HepG2 (cell line): ENCODE measurements around the gene TRANK1. TPM values are rescaled to one million over a fixed set of nuclear protein-coding genes. Genes with fewer than 3 reads are reported as not detected.
A peak's percentile ranks its signal among the peaks of the same experiment; 100 is the strongest.

ENCODE experiments used
- ATAC-seq: fragments of 200-7000 bp; cut with Tn5 transposase; 3 replicates; pipeline ENCODE4 v1.9.1; 2020; ENCODE audit warnings: mild to moderate bottlenecking, moderate library complexity
- BruUV-seq: library from RNA; stranded (reverse); fragments of 400-500 nt; replicated peaks from 2 replicates; lab custom pipeline; 2021; lab: Mats Ljungman, UMichigan
- CTCF ChIA-PET: fragments of 300-600 bp; formaldehyde crosslinking; extraction: SDS; loops from one replicate; lab custom pipeline; 2021; ENCODE audit warnings: low total read pairs, inconsistent platforms, low intra/inter-chr PET ratio; lab: Yijun Ruan, JAX
- POLR2A ChIA-PET: fragments of 350-600 bp; sonication (Branson Sonifier 250); formaldehyde crosslinking; loops from one replicate; lab custom pipeline; 2020; ENCODE audit warnings: antibody characterized with exemption, inconsistent platforms; lab: Yijun Ruan, JAX
- DNase-seq: peaks from one replicate; pipeline ENCODE4 v3.0.0-alpha.2; 2015; ENCODE audit warnings: low spot score
- FAIRE-seq: peaks from 3 replicates; lab custom pipeline; 2011; peaks lifted over from hg19 to GRCh38; lab: Jason Lieb, UNC
- H2AFZ ChIP-seq: one replicate; pipeline ENCODE4 v1.6.1; 2011; ENCODE audit warnings: low read length, inconsistent platforms
- H3K27ac ChIP-seq: fragments of 300-600 bp; 3 replicates; pipeline ENCODE4 v1.8.0; 2011; ENCODE audit warnings: mixed run types, mild to moderate bottlenecking, mixed read lengths, low read length, inconsistent platforms; ENCODE audit not compliant: insufficient read depth; ENCODE audit errors: extremely low read length
- H3K27me3 ChIP-seq, 2 experiments: fragments of 200-600 bp in 1 of 2; 2 replicates in 1 of 2; 3 replicates in 1 of 2; pipeline versions ENCODE4 v1.6.0 to v1.8.0; 2011; ENCODE audit warnings: low read length in 2 of 2, mild to moderate bottlenecking in 2 of 2, moderate library complexity in 2 of 2, inconsistent platforms in 1 of 2; ENCODE audit not compliant: insufficient read depth in 2 of 2, control insufficient read depth in 1 of 2
- H3K36me3 ChIP-seq, 2 experiments: fragments of 200-600 bp in 1 of 2; replicated peaks in 1 of 2; 2 replicates in 1 of 2; 3 replicates in 1 of 2; pipeline versions ENCODE4 v1.5.1 to v1.8.0; 2011; ENCODE audit warnings: low read length in 2 of 2, inconsistent platforms in 1 of 2; ENCODE audit not compliant: insufficient read depth in 2 of 2, control insufficient read depth in 1 of 2
- H3K4me1 ChIP-seq: 2 replicates; pipeline ENCODE4 v1.5.1; 2012; ENCODE audit warnings: low read length, inconsistent platforms; ENCODE audit not compliant: insufficient read depth
- H3K4me2 ChIP-seq: 2 replicates; pipeline ENCODE4 v1.6.0; 2011; ENCODE audit warnings: low read depth, low read length, inconsistent platforms
- H3K4me3 ChIP-seq, 3 experiments: fragments of 200-600 bp in 1 of 3; sonication (generic), shearing (Covaris generic) in 1 of 3; replicated peaks in 1 of 3; 2 replicates each; pipeline ENCODE4 v1.5.1; 2011 to 2016; ENCODE audit warnings: low read length in 3 of 3, inconsistent platforms in 2 of 3, low read depth in 2 of 3, mild to moderate bottlenecking in 2 of 3, control low read depth in 1 of 3, mixed read lengths in 1 of 3; ENCODE audit not compliant: insufficient read depth in 1 of 3
- H3K79me2 ChIP-seq: one replicate; pipeline ENCODE4 v1.6.1; 2011; ENCODE audit warnings: low read length, inconsistent platforms; ENCODE audit not compliant: insufficient read depth
- H3K9ac ChIP-seq: 2 replicates; pipeline ENCODE4 v1.6.0; 2011; ENCODE audit warnings: mild to moderate bottlenecking, low read depth, low read length, inconsistent platforms; ENCODE audit not compliant: insufficient read depth
- H3K9me3 ChIP-seq: 2 replicates; pipeline ENCODE4 v1.5.1; 2012; ENCODE audit warnings: mild to moderate bottlenecking, low read length
- H4K20me1 ChIP-seq: 2 replicates; pipeline ENCODE4 v1.6.0; 2011; ENCODE audit warnings: inconsistent platforms, mild to moderate bottlenecking, low read length, moderate library complexity; ENCODE audit not compliant: insufficient read depth
- CBX5 ChIP-seq: sonication (generic); formaldehyde crosslinking; IDR thresholded peaks from 2 replicates; pipeline ENCODE4 v1.4.0; 2020; ENCODE audit warnings: missing genetic modification reagents, borderline replicate concordance
- NFE2L2 ChIP-seq: fragments of 150-350 bp; IDR thresholded peaks from 2 replicates; pipeline ENCODE4 v1.6.1; 2014; ENCODE audit warnings: low read length
- PAWR ChIP-seq: sonication (generic); formaldehyde crosslinking; IDR thresholded peaks from 2 replicates; pipeline ENCODE4 v1.4.0; 2020; ENCODE audit warnings: missing genetic modification reagents, mild to moderate bottlenecking, borderline replicate concordance
- SUZ12 ChIP-seq: fragments of 150-350 bp; IDR thresholded peaks from 2 replicates; pipeline ENCODE4 v1.6.1; 2014; ENCODE audit warnings: low read depth, low read length
- WGBS: methylation state at CpG from one replicate; pipeline ENCODE4 v1.1.6; 2017; ENCODE audit warnings: low lambda C conversion rate; 5-methylcytosine and 5-hydroxymethylcytosine counted together
- in situ Hi-C: cut with HindIII; loops from 2 replicates; pipeline ENCODE4 v1.10.0; 2017; ENCODE audit warnings: low pct_unique_long_range_greater_than_20kb; ENCODE audit not compliant: extremely low pct_ligation_motif_present
- intact Hi-C: fragments of 100-400 bp; cut with micrococcal nuclease; formaldehyde crosslinking; loops from one replicate; pipeline ENCODE4 v1.10.0; 2022; ENCODE audit not compliant: unreplicated experiment
- polyA plus RNA-seq, 8 experiments: library from polyadenylated mRNA; depleted of rRNA in 3 of 8; stranded (reverse) in 7 of 8; unstranded in 1 of 8; fragments of >200 nt; fragmentation: Illumina TruSeq in 4 of 8; extraction: Trizol in 4 of 8; gene quantifications; 2 replicates each; pipeline versions ENCODE4 v1.2.1 to v1.2.3, GENCODE V29; 2011 to 2016; ENCODE audit warnings: low read depth in 4 of 8, missing spikeins in 1 of 8, mixed read lengths in 1 of 8; ENCODE audit not compliant: insufficient read depth in 1 of 8
- total RNA-seq, 5 experiments: library from RNA; depleted of rRNA; stranded (reverse); fragments of >200 nt; fragmentation: Illumina TruSeq; extraction: Trizol; gene quantifications; 2 replicates each; pipeline ENCODE4 v1.2.3, GENCODE V29; 2016; ENCODE audit warnings: low read depth in 1 of 5
- TF ChIP-seq, protein P1 (sequence below): sonication (generic); formaldehyde crosslinking; IDR thresholded peaks from 2 replicates; pipeline ENCODE4 v1.5.0; 2020; ENCODE audit warnings: missing genetic modification reagents
- TF ChIP-seq, protein P2 (sequence below), 2 experiments: fragments of 450-650 bp in 1 of 2; sonication (generic) in 1 of 2; formaldehyde crosslinking in 1 of 2; IDR thresholded peaks; 2 replicates each; pipeline versions ENCODE4 v1.6.1 to v1.8.0; 2016 to 2022; ENCODE audit warnings: antibody characterized with exemption in 1 of 2, mild to moderate bottlenecking in 1 of 2, missing genetic modification reagents in 1 of 2
- TF ChIP-seq, protein P3 (sequence below): sonication (generic); formaldehyde crosslinking; IDR thresholded peaks from 2 replicates; pipeline ENCODE4 v1.5.1; 2020; ENCODE audit warnings: mild to moderate bottlenecking, missing genetic modification reagents, borderline replicate concordance

The TRANK1 gene
- total and polyA plus RNA-seq, 2 of the 13 experiments (the other 11 are each of a cell fraction or from before 2014, with no cell fraction given), result 0.13 to 0.32 TPM

- H3K4me2 ChIP-seq, result peak within 1 kb of the TSS; percentile 88
- intact Hi-C loops (no loop called here), in situ Hi-C loops (no loop called here)
- POLR2A ChIA-PET, result interaction anchor here (0.7 to 2.2 kb wide), 25 partner anchors 10 to 1172 kb away, joined by 3 to 11 read pairs (median 4); partner anchors contain the start of gene OXSR1
- peaks cover 59% of the 10 kb centered on the region for H3K79me2 ChIP-seq
- H3K9ac ChIP-seq, result peak within 1 kb of the TSS; percentile 97
- DNase-seq (no peak), ATAC-seq (peak; percentile 97), FAIRE-seq (no peak)
- peak within 1 kb of the TSS; percentile 77 to 89 (median 82) for H3K4me3 ChIP-seq
- H3K4me1 ChIP-seq, result peaks cover 43% of the 10 kb centered on the region
- peaks cover 20% of the 10 kb centered on the region for H4K20me1 ChIP-seq
- CTCF ChIA-PET, result no interaction called here
- peak within 1 kb of the TSS; percentile 96 for H3K27ac ChIP-seq
- WGBS, result 0% methylated on average over 21 of the region's 48 CpGs
- H3K9me3 ChIP-seq, result no peaks in the 10 kb centered on the region
- H2AFZ ChIP-seq, result peak within 1 kb of the TSS; percentile 72
- H3K27me3 ChIP-seq, result no peaks in the 10 kb centered on the region; a peak in 1 of 5 replicates
- no TSS peak for BruUV-seq
- peaks cover 2 to 9% of the 10 kb centered on the region in 2 experiments; a peak in 2 of 5 replicates for H3K36me3 ChIP-seq
- TF ChIP-seq CBX5 (CRISPR knock-in tag), result no peak
- TF ChIP-seq PAWR (CRISPR knock-in tag), result no peak
- TF ChIP-seq, protein P1, sequence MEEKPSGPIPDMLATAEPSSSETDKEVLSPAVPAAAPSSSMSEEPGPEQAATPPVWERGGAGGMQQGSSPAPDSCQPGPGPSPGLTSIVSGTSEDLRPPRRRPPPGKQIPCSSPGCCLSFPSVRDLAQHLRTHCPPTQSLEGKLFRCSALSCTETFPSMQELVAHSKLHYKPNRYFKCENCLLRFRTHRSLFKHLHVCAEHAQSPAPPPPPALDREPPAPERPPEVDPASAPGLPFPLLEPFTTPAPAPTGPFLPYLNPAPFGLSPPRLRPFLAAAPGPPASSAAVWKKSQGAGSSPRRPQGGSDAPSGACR (CRISPR knock-in tag), result 0 out of 2 replicates have a peak, but pooled peaks have one; percentile 41
- no peak for TF ChIP-seq NFE2L2
- TF ChIP-seq, protein P2, sequence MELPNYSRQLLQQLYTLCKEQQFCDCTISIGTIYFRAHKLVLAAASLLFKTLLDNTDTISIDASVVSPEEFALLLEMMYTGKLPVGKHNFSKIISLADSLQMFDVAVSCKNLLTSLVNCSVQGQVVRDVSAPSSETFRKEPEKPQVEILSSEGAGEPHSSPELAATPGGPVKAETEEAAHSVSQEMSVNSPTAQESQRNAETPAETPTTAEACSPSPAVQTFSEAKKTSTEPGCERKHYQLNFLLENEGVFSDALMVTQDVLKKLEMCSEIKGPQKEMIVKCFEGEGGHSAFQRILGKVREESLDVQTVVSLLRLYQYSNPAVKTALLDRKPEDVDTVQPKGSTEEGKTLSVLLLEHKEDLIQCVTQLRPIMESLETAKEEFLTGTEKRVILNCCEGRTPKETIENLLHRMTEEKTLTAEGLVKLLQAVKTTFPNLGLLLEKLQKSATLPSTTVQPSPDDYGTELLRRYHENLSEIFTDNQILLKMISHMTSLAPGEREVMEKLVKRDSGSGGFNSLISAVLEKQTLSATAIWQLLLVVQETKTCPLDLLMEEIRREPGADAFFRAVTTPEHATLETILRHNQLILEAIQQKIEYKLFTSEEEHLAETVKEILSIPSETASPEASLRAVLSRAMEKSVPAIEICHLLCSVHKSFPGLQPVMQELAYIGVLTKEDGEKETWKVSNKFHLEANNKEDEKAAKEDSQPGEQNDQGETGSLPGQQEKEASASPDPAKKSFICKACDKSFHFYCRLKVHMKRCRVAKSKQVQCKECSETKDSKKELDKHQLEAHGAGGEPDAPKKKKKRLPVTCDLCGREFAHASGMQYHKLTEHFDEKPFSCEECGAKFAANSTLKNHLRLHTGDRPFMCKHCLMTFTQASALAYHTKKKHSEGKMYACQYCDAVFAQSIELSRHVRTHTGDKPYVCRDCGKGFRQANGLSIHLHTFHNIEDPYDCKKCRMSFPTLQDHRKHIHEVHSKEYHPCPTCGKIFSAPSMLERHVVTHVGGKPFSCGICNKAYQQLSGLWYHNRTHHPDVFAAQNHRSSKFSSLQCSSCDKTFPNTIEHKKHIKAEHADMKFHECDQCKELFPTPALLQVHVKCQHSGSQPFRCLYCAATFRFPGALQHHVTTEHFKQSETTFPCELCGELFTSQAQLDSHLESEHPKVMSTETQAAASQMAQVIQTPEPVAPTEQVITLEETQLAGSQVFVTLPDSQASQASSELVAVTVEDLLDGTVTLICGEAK (IDR thresholded peaks at IDR 0.05), result no peak
- TF ChIP-seq, protein P2 (CRISPR knock-in tag; IDR thresholded peaks at IDR 0.05), result no peak; the same call in 1 of the 2 replicates
- TF ChIP-seq, protein P3, sequence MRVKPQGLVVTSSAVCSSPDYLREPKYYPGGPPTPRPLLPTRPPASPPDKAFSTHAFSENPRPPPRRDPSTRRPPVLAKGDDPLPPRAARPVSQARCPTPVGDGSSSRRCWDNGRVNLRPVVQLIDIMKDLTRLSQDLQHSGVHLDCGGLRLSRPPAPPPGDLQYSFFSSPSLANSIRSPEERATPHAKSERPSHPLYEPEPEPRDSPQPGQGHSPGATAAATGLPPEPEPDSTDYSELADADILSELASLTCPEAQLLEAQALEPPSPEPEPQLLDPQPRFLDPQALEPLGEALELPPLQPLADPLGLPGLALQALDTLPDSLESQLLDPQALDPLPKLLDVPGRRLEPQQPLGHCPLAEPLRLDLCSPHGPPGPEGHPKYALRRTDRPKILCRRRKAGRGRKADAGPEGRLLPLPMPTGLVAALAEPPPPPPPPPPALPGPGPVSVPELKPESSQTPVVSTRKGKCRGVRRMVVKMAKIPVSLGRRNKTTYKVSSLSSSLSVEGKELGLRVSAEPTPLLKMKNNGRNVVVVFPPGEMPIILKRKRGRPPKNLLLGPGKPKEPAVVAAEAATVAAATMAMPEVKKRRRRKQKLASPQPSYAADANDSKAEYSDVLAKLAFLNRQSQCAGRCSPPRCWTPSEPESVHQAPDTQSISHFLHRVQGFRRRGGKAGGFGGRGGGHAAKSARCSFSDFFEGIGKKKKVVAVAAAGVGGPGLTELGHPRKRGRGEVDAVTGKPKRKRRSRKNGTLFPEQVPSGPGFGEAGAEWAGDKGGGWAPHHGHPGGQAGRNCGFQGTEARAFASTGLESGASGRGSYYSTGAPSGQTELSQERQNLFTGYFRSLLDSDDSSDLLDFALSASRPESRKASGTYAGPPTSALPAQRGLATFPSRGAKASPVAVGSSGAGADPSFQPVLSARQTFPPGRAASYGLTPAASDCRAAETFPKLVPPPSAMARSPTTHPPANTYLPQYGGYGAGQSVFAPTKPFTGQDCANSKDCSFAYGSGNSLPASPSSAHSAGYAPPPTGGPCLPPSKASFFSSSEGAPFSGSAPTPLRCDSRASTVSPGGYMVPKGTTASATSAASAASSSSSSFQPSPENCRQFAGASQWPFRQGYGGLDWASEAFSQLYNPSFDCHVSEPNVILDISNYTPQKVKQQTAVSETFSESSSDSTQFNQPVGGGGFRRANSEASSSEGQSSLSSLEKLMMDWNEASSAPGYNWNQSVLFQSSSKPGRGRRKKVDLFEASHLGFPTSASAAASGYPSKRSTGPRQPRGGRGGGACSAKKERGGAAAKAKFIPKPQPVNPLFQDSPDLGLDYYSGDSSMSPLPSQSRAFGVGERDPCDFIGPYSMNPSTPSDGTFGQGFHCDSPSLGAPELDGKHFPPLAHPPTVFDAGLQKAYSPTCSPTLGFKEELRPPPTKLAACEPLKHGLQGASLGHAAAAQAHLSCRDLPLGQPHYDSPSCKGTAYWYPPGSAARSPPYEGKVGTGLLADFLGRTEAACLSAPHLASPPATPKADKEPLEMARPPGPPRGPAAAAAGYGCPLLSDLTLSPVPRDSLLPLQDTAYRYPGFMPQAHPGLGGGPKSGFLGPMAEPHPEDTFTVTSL (CRISPR knock-in tag), result no peak
- no peak for TF ChIP-seq SUZ12
These were observed 48.0 kb upstream of the TRANK1 start, which contains the start of gene EPM2AIP1 for GRCh38 chr3:36992806-36993325. Gene EPM2AIP1, minus strand, starts transcription at chr3:36993131. Its CDS starts 54 bp downstream, at chr3:36993077.
